Measurements from ENCODE around the gene TMIE. TPM values are rescaled to one million over a fixed set of nuclear protein-coding genes. Genes with fewer than 3 reads are reported as not detected.

Gene TMIE
- total RNA-seq, 1 experiment from 2014 or later, result not detected

- no peaks in the 10 kb centered on the region for H3K9me3 ChIP-seq (replicated peaks)
- no peaks in the 10 kb centered on the region for H3K36me3 ChIP-seq
- no peaks in the 10 kb centered on the region for H3K27me3 ChIP-seq (replicated peaks)
- no peak for DNase-seq (ENCODE audit: low read depth in 1 of 2, low spot score in 2 of 2)
- no peak overlapping the region for H3K4me3 ChIP-seq
- H3K27ac ChIP-seq, result no peak overlapping the region
- H3K4me1 ChIP-seq (replicated peaks), result no peaks in the 10 kb centered on the region
These were observed 11.2 kb downstream of the TMIE start for GRCh38 chr3:46712191-46713049.

- DNase-seq (ENCODE audit: low read depth in 1 of 2, low spot score in 2 of 2), result no peak
- no peaks in the 10 kb centered on the region for H3K36me3 ChIP-seq
- no peaks in the 10 kb centered on the region for H3K4me1 ChIP-seq (replicated peaks)
- no peak overlapping the region for H3K27ac ChIP-seq
- no peaks in the 10 kb centered on the region for H3K27me3 ChIP-seq (replicated peaks)
- no peaks in the 10 kb centered on the region for H3K9me3 ChIP-seq (replicated peaks)
- no peak overlapping the region for H3K4me3 ChIP-seq
These were observed 12.1 kb downstream of the TMIE start for GRCh38 chr3:46713050-46713897.

- Histone ChIP-seq H3K4me1 (replicated peaks) (no peaks in the 10 kb centered on the region), H3K36me3 (no peaks in the 10 kb centered on the region), H3K4me3 (no peak overlapping the region), H3K27ac (no peak overlapping the region), H3K9me3 (replicated peaks) (no peaks in the 10 kb centered on the region), H3K27me3 (replicated peaks) (no peaks in the 10 kb centered on the region)
- no peak for DNase-seq (ENCODE audit: low read depth in 1 of 2, low spot score in 2 of 2)
These were observed 12.8 kb downstream of the TMIE start for GRCh38 chr3:46713898-46714552.

GRCh38 chr3:46714728-46715506 is 13.7 kb downstream of the TMIE start:
- no peaks in the 10 kb centered on the region for H3K9me3 ChIP-seq (replicated peaks)
- no peaks in the 10 kb centered on the region for H3K36me3 ChIP-seq
- peak in 1 of 2 experiments; percentile 22 for DNase-seq (ENCODE audit: low read depth in 1 of 2, low spot score in 2 of 2)
- H3K27me3 ChIP-seq (replicated peaks), result no peaks in the 10 kb centered on the region
- H3K27ac ChIP-seq, result no peak overlapping the region
- H3K4me3 ChIP-seq, result no peak overlapping the region
- H3K4me1 ChIP-seq (replicated peaks), result no peaks in the 10 kb centered on the region

- Histone ChIP-seq H3K27me3 (replicated peaks) (no peaks in the 10 kb centered on the region), H3K27ac (no peak overlapping the region), H3K4me3 (no peak overlapping the region), H3K36me3 (no peaks in the 10 kb centered on the region), H3K4me1 (replicated peaks) (no peaks in the 10 kb centered on the region), H3K9me3 (replicated peaks) (no peaks in the 10 kb centered on the region)
- peak in 1 of 2 experiments; percentile 28 for DNase-seq (ENCODE audit: low read depth in 1 of 2, low spot score in 2 of 2)
These were observed 14.4 kb downstream of the TMIE start for GRCh38 chr3:46715507-46716175.

- no peak overlapping the region for H3K27ac ChIP-seq
- no peaks in the 10 kb centered on the region for H3K36me3 ChIP-seq
- peak in 1 of 2 experiments; percentile 19 for DNase-seq (ENCODE audit: low read depth in 1 of 2, low spot score in 2 of 2)
- H3K9me3 ChIP-seq (replicated peaks), result no peaks in the 10 kb centered on the region
- H3K4me1 ChIP-seq (replicated peaks), result no peaks in the 10 kb centered on the region
- H3K27me3 ChIP-seq (replicated peaks), result no peaks in the 10 kb centered on the region
- no peak overlapping the region for H3K4me3 ChIP-seq
These were observed 15.6 kb downstream of the TMIE start for GRCh38 chr3:46716461-46717441.

- H3K36me3 ChIP-seq, result no peaks in the 10 kb centered on the region
- no peaks in the 10 kb centered on the region for H3K4me1 ChIP-seq (replicated peaks)
- no peak within 1 kb of the TSS for H3K27ac ChIP-seq
- no peak within 1 kb of the TSS for H3K4me3 ChIP-seq
- H3K9me3 ChIP-seq (replicated peaks), result no peaks in the 10 kb centered on the region
- DNase-seq (ENCODE audit: low read depth in 1 of 2, low spot score in 2 of 2), result peak in 1 of 2 experiments; percentile 43
- H3K27me3 ChIP-seq (replicated peaks), result no peaks in the 10 kb centered on the region
These were observed 16.4 kb downstream of the TMIE start, which contains the start of gene PRSS50 for GRCh38 chr3:46717447-46718231. Gene PRSS50 (minus strand): TSS chr3:46717869. CDS start chr3:46717824, 45 bp downstream.

GRCh38 chr3:46719044-46719565 is 17.9 kb downstream of the TMIE start:
- H3K27ac ChIP-seq, result no peak overlapping the region
- no peak for DNase-seq (ENCODE audit: low read depth in 1 of 2, low spot score in 2 of 2)

GRCh38 chr3:46719735-46720271 is 18.6 kb downstream of the TMIE start:
- DNase-seq (ENCODE audit: low read depth in 1 of 2, low spot score in 2 of 2), result peak in 1 of 2 experiments; percentile 17
- no peaks in the 10 kb centered on the region for H3K9me3 ChIP-seq (replicated peaks)
- H3K27me3 ChIP-seq (replicated peaks), result no peaks in the 10 kb centered on the region
- H3K36me3 ChIP-seq, result no peaks in the 10 kb centered on the region
- no peak overlapping the region for H3K4me3 ChIP-seq
- no peak overlapping the region for H3K27ac ChIP-seq
- H3K4me1 ChIP-seq (replicated peaks), result no peaks in the 10 kb centered on the region

More at GRCh38 chr3:46719044-46719565, 17.9 kb downstream of the TMIE start:
- Histone ChIP-seq H3K36me3 (no peaks in the 10 kb centered on the region), H3K27me3 (replicated peaks) (no peaks in the 10 kb centered on the region), H3K4me3 (no peak overlapping the region), H3K9me3 (replicated peaks) (no peaks in the 10 kb centered on the region), H3K4me1 (replicated peaks) (no peaks in the 10 kb centered on the region)

- H3K27me3 ChIP-seq (replicated peaks), result no peaks in the 10 kb centered on the region
- peaks cover 5% of the 10 kb centered on the region for H3K4me1 ChIP-seq (replicated peaks)
- H3K4me3 ChIP-seq, result no peak overlapping the region
- H3K9me3 ChIP-seq (replicated peaks), result no peaks in the 10 kb centered on the region; the same call in 1 of the 2 replicates
- H3K36me3 ChIP-seq, result no peaks in the 10 kb centered on the region
- no peak overlapping the region for H3K27ac ChIP-seq
- DNase-seq (ENCODE audit: low read depth in 1 of 2, low spot score in 2 of 2), result no peak
These were observed 19.8 kb downstream of the TMIE start for GRCh38 chr3:46721009-46721408.

GRCh38 chr3:46722443-46722842 is 21.3 kb downstream of the TMIE start:
- no peak for DNase-seq (ENCODE audit: low read depth in 1 of 2, low spot score in 2 of 2)
- Histone ChIP-seq H3K9me3 (replicated peaks) (no peaks in the 10 kb centered on the region; the same call in 1 of the 2 replicates), H3K4me1 (replicated peaks) (peaks cover 9% of the 10 kb centered on the region), H3K36me3 (no peaks in the 10 kb centered on the region), H3K4me3 (no peak overlapping the region), H3K27ac (no peak overlapping the region), H3K27me3 (replicated peaks) (no peaks in the 10 kb centered on the region)

Measured in SJSA1 (cell line).